Measurements from ENCODE around the gene SUDS3.

- TF ChIP-seq EZH2 (IDR thresholded peaks at IDR 0.05; ENCODE audit: insufficient read depth, low read length) (no peak), CTCF (IDR thresholded peaks at IDR 0.05; ENCODE audit: insufficient read depth, low read depth, low read length) (no peak)
Observed at GRCh38 chr12:118430516-118430915, 54.2 kb downstream of the SUDS3 start.

Measured in astrocyte (in vitro differentiated cells and primary cell).